OCI-LY1 (cell line): ENCODE measurements around the gene VAMP4.

ENCODE experiments used
- EZH2 ChIP-seq: fragments of 200-600 bp; sonication (generic), shearing (Covaris generic); IDR thresholded peaks from 2 replicates; pipeline ENCODE4 v1.8.0; 2017; ENCODE audit warnings: borderline replicate concordance, mixed run types, mild to moderate bottlenecking, antibody characterized with exemption, low read length, moderate library complexity, mixed read lengths
- TF ChIP-seq, protein P1 (sequence below): fragments of 200-600 bp; sonication (generic), shearing (Covaris generic); IDR thresholded peaks from 2 replicates; pipeline ENCODE4 v1.5.1; 2017; ENCODE audit warnings: mild to moderate bottlenecking, antibody characterized with exemption, low read length, moderate library complexity, mixed read lengths

GRCh38 chr1:171740987-171741871 lies 636 bp downstream of the VAMP4 start:
- TF ChIP-seq, protein P1, sequence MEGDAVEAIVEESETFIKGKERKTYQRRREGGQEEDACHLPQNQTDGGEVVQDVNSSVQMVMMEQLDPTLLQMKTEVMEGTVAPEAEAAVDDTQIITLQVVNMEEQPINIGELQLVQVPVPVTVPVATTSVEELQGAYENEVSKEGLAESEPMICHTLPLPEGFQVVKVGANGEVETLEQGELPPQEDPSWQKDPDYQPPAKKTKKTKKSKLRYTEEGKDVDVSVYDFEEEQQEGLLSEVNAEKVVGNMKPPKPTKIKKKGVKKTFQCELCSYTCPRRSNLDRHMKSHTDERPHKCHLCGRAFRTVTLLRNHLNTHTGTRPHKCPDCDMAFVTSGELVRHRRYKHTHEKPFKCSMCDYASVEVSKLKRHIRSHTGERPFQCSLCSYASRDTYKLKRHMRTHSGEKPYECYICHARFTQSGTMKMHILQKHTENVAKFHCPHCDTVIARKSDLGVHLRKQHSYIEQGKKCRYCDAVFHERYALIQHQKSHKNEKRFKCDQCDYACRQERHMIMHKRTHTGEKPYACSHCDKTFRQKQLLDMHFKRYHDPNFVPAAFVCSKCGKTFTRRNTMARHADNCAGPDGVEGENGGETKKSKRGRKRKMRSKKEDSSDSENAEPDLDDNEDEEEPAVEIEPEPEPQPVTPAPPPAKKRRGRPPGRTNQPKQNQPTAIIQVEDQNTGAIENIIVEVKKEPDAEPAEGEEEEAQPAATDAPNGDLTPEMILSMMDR = no peak
- no peak for TF ChIP-seq EZH2
